ENCODE measurements around the gene C11orf42. TPM values are rescaled to one million over a fixed set of nuclear protein-coding genes. Genes with fewer than 3 reads are reported as not detected.

C11orf42 gene
- total RNA-seq, 2 donors from 2014 or later, result 2.4 TPM; not detected in 1

- intact Hi-C loops (cut with DNase I), result no loop called here
Observed at GRCh38 chr11:6191742-6192141, 13.6 kb upstream of the C11orf42 start.

GRCh38 chr11:6194065-6194581, 11.2 kb upstream of the C11orf42 start:
- intact Hi-C loops (cut with DNase I), result no loop called here
- no peaks in the 10 kb centered on the region for H3K9me3 ChIP-seq
- no peak overlapping the region for H3K27ac ChIP-seq
- WGBS, result 71% methylated on average over 1 of the region's 1 CpG
- TF ChIP-seq CTCF (IDR thresholded peaks at IDR 0.05), result no peak
- TF ChIP-seq POLR2AphosphoS5 (IDR thresholded peaks at IDR 0.05), result no peak
- no peak for TF ChIP-seq POLR2A (IDR thresholded peaks at IDR 0.05)
- no peaks in the 10 kb centered on the region for H3K36me3 ChIP-seq
- no peak overlapping the region for H3K4me3 ChIP-seq
- H3K4me1 ChIP-seq (replicated peaks), result no peaks in the 10 kb centered on the region
- DNase-seq (ENCODE audit: low spot score), result no peak
- H3K27me3 ChIP-seq (replicated peaks; ENCODE audit: insufficient read depth), result no peaks in the 10 kb centered on the region

More at GRCh38 chr11:6191742-6192141, 13.6 kb upstream of the C11orf42 start:
- TF ChIP-seq POLR2AphosphoS5 (IDR thresholded peaks at IDR 0.05) (no peak), CTCF (IDR thresholded peaks at IDR 0.05) (no peak), POLR2A (IDR thresholded peaks at IDR 0.05) (no peak)
- no peak for DNase-seq (ENCODE audit: low spot score)
- H3K27ac ChIP-seq, result no peak overlapping the region
- no peaks in the 10 kb centered on the region for H3K9me3 ChIP-seq
- no peaks in the 10 kb centered on the region for H3K36me3 ChIP-seq
- H3K27me3 ChIP-seq (replicated peaks; ENCODE audit: insufficient read depth), result no peaks in the 10 kb centered on the region
- H3K4me3 ChIP-seq, result no peak overlapping the region
- H3K4me1 ChIP-seq (replicated peaks), result no peaks in the 10 kb centered on the region

- Histone ChIP-seq H3K9me3 (no peaks in the 10 kb centered on the region), H3K27ac (no peak overlapping the region), H3K27me3 (replicated peaks; ENCODE audit: insufficient read depth) (no peaks in the 10 kb centered on the region), H3K4me3 (no peak overlapping the region), H3K4me1 (replicated peaks) (no peaks in the 10 kb centered on the region), H3K36me3 (no peaks in the 10 kb centered on the region)
- no peak for TF ChIP-seq CTCF (IDR thresholded peaks at IDR 0.05)
- no peak for TF ChIP-seq POLR2A (IDR thresholded peaks at IDR 0.05)
- no peak for TF ChIP-seq POLR2AphosphoS5 (IDR thresholded peaks at IDR 0.05)
- intact Hi-C loops (cut with DNase I), result no loop called here
- DNase-seq (ENCODE audit: low spot score), result no peak
- WGBS, result 27% methylated on average over 4 of the region's 4 CpGs
Observed at GRCh38 chr11:6196396-6196795, 9.0 kb upstream of the C11orf42 start.

GRCh38 chr11:6197466-6198200, 7.7 kb upstream of the C11orf42 start:
- DNase-seq (ENCODE audit: low spot score), result no peak
- intact Hi-C loops (cut with DNase I), result no loop called here
- no peak overlapping the region for H3K27ac ChIP-seq
- no peaks in the 10 kb centered on the region for H3K36me3 ChIP-seq
- H3K4me1 ChIP-seq (replicated peaks), result no peaks in the 10 kb centered on the region
- TF ChIP-seq POLR2A (IDR thresholded peaks at IDR 0.05), result no peak
- no peak for TF ChIP-seq CTCF (IDR thresholded peaks at IDR 0.05)
- TF ChIP-seq POLR2AphosphoS5 (IDR thresholded peaks at IDR 0.05), result no peak
- no peaks in the 10 kb centered on the region for H3K27me3 ChIP-seq (replicated peaks; ENCODE audit: insufficient read depth)
- no peak overlapping the region for H3K4me3 ChIP-seq
- H3K9me3 ChIP-seq, result no peaks in the 10 kb centered on the region
- 36% methylated on average over 4 of the region's 4 CpGs for WGBS

Measured in prostate gland (tissue), 2 donors.